ENCODE results near the gene ATF1.

GRCh38 chr12:50715174-50715573 lies 48.7 kb upstream of the ATF1 start:
- TF ChIP-seq CTCF (IDR thresholded peaks at IDR 0.05; ENCODE audit: low read depth, low read length, poor library complexity, severe bottlenecking) (no peak), EZH2phosphoT487 (IDR thresholded peaks at IDR 0.05; ENCODE audit: borderline replicate concordance, low read length) (no peak)

All from DOHH2 (cell line).